Measurements from ENCODE around the gene DGKI. TPM values are rescaled to one million over a fixed set of nuclear protein-coding genes. Genes with fewer than 3 reads are reported as not detected.

The DGKI gene
- total and polyA plus RNA-seq, 2 of the 4 experiments (the other 2 are of a cell fraction): 3.9 to 15.8 TPM

GRCh38 chr7:137696376-137696775 lies 150.4 kb downstream of the DGKI start:
- H3K27ac ChIP-seq (ENCODE audit: insufficient read depth, low read length): no peak overlapping the region
- no peak overlapping the region for H4K8ac ChIP-seq (ENCODE audit: low read depth in 2 of 2, low read length in 2 of 2)
- H3K23ac ChIP-seq (ENCODE audit: low read depth, low read length): no peak overlapping the region
- no peak overlapping the region for H2AFZ ChIP-seq (replicated peaks; ENCODE audit: low read length, poor library complexity)
- no peaks in the 10 kb centered on the region for H3K9me3 ChIP-seq (ENCODE audit: control insufficient read depth, insufficient read depth, low read length)
- in situ Hi-C loops (cut with MboI; ENCODE audit: low sequenced_read_pairs): no loop called here
- WGBS, 2 experiments (ENCODE audit: extremely low coverage in 2 of 2, insufficient read length in 1 of 2): no CpG with 5 or more reads among the region's 2 CpGs
- H3K4ac ChIP-seq (ENCODE audit: low read depth, low read length): no peak overlapping the region
- H4K5ac ChIP-seq (ENCODE audit: low read depth, low read length): no peak overlapping the region
- BruUV-seq (replicated peaks): no TSS peak
- no peak overlapping the region for H4K91ac ChIP-seq (ENCODE audit: insufficient read depth, low read depth, low read length)
- POLR2A ChIA-PET (ENCODE audit: unreplicated experiment): no interaction called here
- CTCF ChIA-PET: no interaction called here
- H3K79me1 ChIP-seq (ENCODE audit: low read depth in 1 of 2, low read length in 2 of 2): no peaks in the 10 kb centered on the region
- no peaks in the 10 kb centered on the region for H3K9me1 ChIP-seq (ENCODE audit: insufficient read depth, low read length)
- no peak overlapping the region for H2BK20ac ChIP-seq (ENCODE audit: low read depth, low read length)
- H3K4me3 ChIP-seq (ENCODE audit: insufficient read depth, low read depth, low read length): no peak overlapping the region
- H3K4me2 ChIP-seq (ENCODE audit: low read depth, low read length): no peak overlapping the region
- ATAC-seq (ENCODE audit: low read depth) (no peak), DNase-seq (no peak)
- H2BK5ac ChIP-seq (ENCODE audit: low read depth, low read length, poor library complexity, severe bottlenecking): no peak overlapping the region
- no peaks in the 10 kb centered on the region for H3K27me3 ChIP-seq (ENCODE audit: control insufficient read depth, insufficient read depth, low read length)
- H3K4me1 ChIP-seq (ENCODE audit: control insufficient read depth, insufficient read depth, low read length): no peaks in the 10 kb centered on the region; the same call in 1 of the 2 replicates
- H3K36me3 ChIP-seq (ENCODE audit: control insufficient read depth, insufficient read depth, low read length): no peaks in the 10 kb centered on the region
- no peak overlapping the region for H2AK9ac ChIP-seq (replicated peaks; ENCODE audit: low read depth, low read length, poor library complexity)
- TF ChIP-seq CHD1 (IDR thresholded peaks at IDR 0.05; ENCODE audit: low read depth, low read length): no peak
- no peak for TF ChIP-seq CEBPB (IDR thresholded peaks at IDR 0.05; ENCODE audit: low read depth, low read length)
- TF ChIP-seq FOS (IDR thresholded peaks at IDR 0.05; ENCODE audit: low read depth, low read length): no peak
- TF ChIP-seq RAD21 (IDR thresholded peaks at IDR 0.05; ENCODE audit: low read length): no peak
- no peak for TF ChIP-seq CTCF (conservative IDR thresholded peaks at IDR 0.05; ENCODE audit: low read depth, low read length)
- TF ChIP-seq MAFK (IDR thresholded peaks at IDR 0.05; ENCODE audit: low read depth, low read length): no peak
- no peak for TF ChIP-seq NFE2L2 (IDR thresholded peaks at IDR 0.05; ENCODE audit: low read depth, low read length)
- TF ChIP-seq MAZ (IDR thresholded peaks at IDR 0.05; ENCODE audit: borderline replicate concordance, low read depth, low read length): no peak
- no peak for TF ChIP-seq ELK1 (IDR thresholded peaks at IDR 0.05; ENCODE audit: borderline replicate concordance, low read depth, low read length)
- no peak for TF ChIP-seq BHLHE40 (IDR thresholded peaks at IDR 0.05; ENCODE audit: low read depth, low read length)
- no peak for TF ChIP-seq MXI1 (IDR thresholded peaks at IDR 0.05; ENCODE audit: borderline replicate concordance, low read depth, low read length)
- TF ChIP-seq POLR2A (IDR thresholded peaks at IDR 0.05; ENCODE audit: low read depth, low read length): no peak
- TF ChIP-seq RFX5 (IDR thresholded peaks at IDR 0.05; ENCODE audit: low read depth, low read length): no peak
- no peak for TF ChIP-seq RCOR1 (IDR thresholded peaks at IDR 0.05; ENCODE audit: insufficient replicate concordance, low read length)
- no peak for TF ChIP-seq USF2 (IDR thresholded peaks at IDR 0.05; ENCODE audit: low read depth, low read length)
- TF ChIP-seq SMC3 (IDR thresholded peaks at IDR 0.05; ENCODE audit: low read depth, low read length): no peak
- H2AK5ac ChIP-seq (ENCODE audit: low read depth, low read length): no peak overlapping the region
- no peak overlapping the region for H3K56ac ChIP-seq (ENCODE audit: extremely low read depth, insufficient read depth, low read length)
- no peaks in the 10 kb centered on the region for H4K20me1 ChIP-seq (ENCODE audit: insufficient read depth, low read length)
- dilution Hi-C loops (cut with HindIII; ENCODE audit: low sequenced_read_pairs, unreplicated experiment): no loop called here
- H3K18ac ChIP-seq (ENCODE audit: low read depth, low read length): no peak overlapping the region
- H3K9ac ChIP-seq (ENCODE audit: low read depth, low read length): no peak overlapping the region
- no peak overlapping the region for H2BK120ac ChIP-seq (ENCODE audit: low read depth, low read length)
- intact Hi-C loops (cut with micrococcal nuclease): no loop called here
- no peak overlapping the region for H3K14ac ChIP-seq (replicated peaks; ENCODE audit: low read depth, low read length)
- no peak overlapping the region for H2BK15ac ChIP-seq (ENCODE audit: low read depth, low read length)
